C4-2B (cell line): ENCODE measurements around the gene GAS7.

ENCODE experiments used
- H3K27ac ChIP-seq: fragments of 450-650 bp; 2 replicates; pipeline ENCODE4 v1.5.1; 2017
- ZFX ChIP-seq: fragments of 450-650 bp; IDR thresholded peaks from 2 replicates; pipeline ENCODE4 v1.6.1; 2017
- TF ChIP-seq, protein P1 (sequence below): fragments of 450-650 bp; conservative IDR thresholded peaks from 2 replicates; pipeline ENCODE4 v1.5.1; 2017; ENCODE audit warnings: mild to moderate bottlenecking

Gene GAS7

DNA sequence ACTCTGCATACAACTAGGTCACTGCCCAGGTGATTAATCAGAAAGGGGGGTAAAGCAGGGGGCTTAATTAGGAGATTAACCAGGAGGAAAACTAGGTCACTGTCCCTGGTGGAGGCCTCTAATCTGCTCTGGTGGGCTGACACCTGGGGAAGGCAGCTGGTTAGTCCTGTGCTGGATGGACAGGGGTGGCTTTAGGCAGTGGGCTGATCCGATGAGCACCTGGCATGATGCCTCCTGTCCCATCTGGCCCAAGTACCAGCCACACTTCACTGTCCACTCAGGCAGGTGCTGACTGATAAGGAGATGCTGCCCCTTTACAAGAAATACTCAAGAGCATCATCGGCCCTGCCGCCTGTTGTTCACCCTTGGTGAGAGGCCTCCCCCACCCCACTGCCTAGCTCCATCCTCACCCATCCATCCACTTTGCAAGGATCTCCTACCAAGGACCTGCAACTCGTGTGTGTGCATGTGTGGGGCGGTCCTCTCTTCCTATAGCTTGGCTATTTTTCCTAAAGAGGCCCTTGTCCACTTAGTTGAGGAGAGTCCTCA, 279.5 kb downstream of the GAS7 start:
- H3K27ac ChIP-seq, result no peak overlapping the region
- TF ChIP-seq ZFX, result no peak
- TF ChIP-seq, protein P1, sequence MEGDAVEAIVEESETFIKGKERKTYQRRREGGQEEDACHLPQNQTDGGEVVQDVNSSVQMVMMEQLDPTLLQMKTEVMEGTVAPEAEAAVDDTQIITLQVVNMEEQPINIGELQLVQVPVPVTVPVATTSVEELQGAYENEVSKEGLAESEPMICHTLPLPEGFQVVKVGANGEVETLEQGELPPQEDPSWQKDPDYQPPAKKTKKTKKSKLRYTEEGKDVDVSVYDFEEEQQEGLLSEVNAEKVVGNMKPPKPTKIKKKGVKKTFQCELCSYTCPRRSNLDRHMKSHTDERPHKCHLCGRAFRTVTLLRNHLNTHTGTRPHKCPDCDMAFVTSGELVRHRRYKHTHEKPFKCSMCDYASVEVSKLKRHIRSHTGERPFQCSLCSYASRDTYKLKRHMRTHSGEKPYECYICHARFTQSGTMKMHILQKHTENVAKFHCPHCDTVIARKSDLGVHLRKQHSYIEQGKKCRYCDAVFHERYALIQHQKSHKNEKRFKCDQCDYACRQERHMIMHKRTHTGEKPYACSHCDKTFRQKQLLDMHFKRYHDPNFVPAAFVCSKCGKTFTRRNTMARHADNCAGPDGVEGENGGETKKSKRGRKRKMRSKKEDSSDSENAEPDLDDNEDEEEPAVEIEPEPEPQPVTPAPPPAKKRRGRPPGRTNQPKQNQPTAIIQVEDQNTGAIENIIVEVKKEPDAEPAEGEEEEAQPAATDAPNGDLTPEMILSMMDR, result no peak

DNA sequence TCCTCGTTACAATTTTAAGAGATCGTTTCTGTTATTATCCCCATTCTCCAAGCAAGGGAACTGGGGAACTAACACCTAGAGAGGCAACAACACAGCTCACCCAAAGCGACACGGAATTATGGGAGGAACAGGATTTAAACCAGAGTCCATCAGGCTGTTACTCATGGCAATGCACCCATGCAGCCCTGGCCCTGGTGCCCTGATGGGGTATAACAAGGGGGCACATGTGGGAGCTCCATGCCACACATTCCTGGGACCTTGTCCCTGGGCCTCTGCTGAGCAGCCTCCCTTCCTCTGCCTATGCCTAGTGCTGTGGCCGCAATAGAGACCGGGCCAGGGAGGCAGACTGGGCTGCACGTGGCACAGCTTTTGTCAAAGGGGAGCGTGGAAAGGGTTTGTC, 280.1 kb downstream of the GAS7 start:
- H3K27ac ChIP-seq, result no peak overlapping the region
- TF ChIP-seq, protein P1, result no peak
- no peak for TF ChIP-seq ZFX

DNA sequence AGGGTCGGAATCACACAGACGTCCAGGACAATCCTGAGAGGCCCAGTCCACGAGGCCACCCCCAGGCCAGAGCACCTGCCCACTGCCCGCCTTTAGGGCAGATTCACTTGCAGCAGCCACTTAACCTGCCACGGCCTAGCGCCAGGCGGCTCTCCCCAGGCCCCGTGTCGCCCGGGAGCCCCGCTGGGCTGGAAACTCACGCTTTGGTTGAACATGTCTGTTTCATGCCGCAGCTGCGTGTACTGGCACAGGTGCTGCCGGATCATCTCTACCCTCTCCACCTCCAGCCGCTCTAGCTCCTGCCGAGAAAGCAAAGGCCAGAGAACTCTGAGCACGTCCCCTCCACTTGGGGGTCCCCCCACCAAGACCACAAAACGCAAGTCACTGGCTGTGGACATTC, 280.6 kb downstream of the GAS7 start:
- no peak overlapping the region for H3K27ac ChIP-seq
- TF ChIP-seq ZFX, result no peak
- TF ChIP-seq, protein P1, result no peak

DNA sequence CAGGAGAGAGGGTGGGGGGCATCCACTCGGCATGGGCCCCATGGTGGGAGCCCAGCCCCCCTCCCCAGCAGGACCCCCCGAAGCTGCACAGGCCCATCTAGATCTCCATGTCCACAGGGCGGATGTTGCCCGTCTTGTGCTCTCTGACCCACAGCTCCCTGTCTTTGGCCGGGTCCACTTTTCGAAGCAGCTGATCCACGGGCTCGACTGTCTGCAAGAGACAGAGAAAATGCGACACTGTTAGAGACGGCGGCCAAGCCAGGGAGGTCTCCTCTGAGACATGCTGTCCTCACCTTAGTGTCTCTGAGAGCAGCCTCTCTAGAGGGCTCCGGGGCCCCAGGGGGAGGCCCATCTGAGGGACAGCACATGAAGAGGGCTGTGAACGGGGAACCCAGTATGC, 281.3 kb downstream of the GAS7 start:
- TF ChIP-seq, protein P1, result no peak
- no peak for TF ChIP-seq ZFX
- H3K27ac ChIP-seq, result no peak overlapping the region

DNA sequence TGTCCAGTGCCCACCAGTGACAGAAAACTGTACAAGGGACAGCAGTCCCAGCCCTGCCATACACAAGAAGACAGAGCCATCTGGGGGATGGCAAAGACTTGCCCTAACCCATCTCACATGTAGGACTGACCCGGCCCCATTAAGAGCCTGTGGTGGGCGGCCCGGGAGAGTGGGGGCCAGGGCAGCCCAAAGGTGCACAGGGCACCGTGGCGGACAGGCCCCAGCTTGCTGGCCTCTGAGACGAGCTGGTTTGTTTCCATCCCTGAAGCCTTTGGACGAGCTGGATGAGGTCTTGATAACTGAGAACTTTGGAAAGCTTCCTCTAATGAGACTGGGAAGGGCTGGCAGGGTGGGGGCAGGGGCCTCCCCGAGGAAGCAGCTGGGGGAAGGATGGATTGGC, 282.3 kb downstream of the GAS7 start:
- no peak overlapping the region for H3K27ac ChIP-seq
- TF ChIP-seq, protein P1, result no peak
- TF ChIP-seq ZFX, result no peak

DNA sequence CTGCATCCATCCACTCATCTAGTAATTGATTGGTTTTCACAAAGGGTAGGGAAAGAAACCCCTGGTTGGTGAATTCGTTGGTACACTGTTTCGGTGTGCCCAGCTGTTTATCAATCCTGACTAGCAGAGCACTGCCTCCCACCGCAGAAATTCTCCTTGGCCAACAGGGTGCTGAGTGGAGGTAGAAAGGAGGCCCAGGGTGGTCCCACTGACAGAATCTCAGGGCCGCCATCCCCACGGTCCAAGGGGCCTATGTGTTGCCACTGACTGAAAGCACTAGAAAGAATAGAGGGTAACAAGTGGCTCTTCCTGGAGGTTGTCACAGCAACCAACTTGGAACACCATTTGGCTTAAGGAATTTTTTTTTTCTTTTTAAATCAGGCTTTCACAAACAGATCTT, 284.9 kb downstream of the GAS7 start:
- TF ChIP-seq, protein P1, result no peak
- TF ChIP-seq ZFX, result no peak

DNA sequence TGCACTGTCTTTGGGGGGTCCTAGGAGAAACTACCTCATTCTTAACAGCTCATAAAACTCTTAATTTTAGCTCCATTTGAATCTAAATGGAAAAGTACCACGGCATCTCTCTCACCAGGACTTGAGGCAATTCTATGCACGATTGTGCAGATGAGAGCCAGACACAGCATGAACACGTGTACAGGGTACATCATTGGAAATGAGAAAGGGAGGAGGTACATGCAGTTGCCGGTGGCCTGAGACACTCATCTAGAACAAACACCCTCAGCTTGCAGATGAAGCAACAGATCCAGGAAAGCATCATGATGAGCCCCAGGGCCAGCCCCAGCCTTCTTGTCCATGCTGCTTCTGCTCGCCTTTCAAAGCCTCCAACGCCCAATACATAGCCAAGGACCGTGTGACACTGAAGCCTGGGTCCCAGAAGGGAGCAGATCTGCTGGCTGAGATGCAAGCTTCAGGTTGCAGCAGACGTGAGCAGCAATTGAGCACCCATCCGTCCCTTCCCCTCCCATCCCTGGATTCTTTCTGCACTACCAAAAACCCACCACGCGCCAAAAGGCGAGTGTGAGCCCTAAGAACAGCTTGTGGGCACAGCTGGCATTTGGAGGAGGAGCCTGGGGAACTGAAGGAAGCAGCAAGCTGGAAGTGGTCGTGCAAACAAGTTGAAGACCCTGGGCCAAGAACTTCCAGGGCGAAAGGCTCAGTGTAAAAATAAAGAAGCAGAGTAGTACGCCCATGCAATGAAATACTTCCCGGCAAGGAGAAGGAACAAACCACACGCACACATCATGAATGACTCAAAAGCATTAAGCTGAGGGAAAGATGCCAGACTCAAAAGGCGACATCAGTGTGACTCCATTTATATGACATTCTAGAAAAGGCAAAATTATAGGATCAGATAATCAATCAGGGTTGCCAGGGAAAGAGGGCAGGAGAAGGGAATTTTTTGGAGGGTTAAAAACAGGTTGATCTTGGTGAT, 286.0 kb downstream of the GAS7 start:
- H3K27ac ChIP-seq, result no peak overlapping the region
- no peak for TF ChIP-seq ZFX
- TF ChIP-seq, protein P1, result no peak

More for the DNA sequence above, 284.9 kb downstream of the GAS7 start:
- no peak overlapping the region for H3K27ac ChIP-seq
